Left lobe of liver (tissue), 2 donors: Measurements from ENCODE around the gene TESMIN. TPM values are rescaled to one million over a fixed set of nuclear protein-coding genes. Genes with fewer than 3 reads are reported as not detected.
A peak's percentile ranks its signal among the peaks of the same experiment; 100 is the strongest.

ENCODE experiments used
- ATAC-seq: fragments of 200-7000 bp; cut with Tn5 transposase; one replicate; pipeline ENCODE4 v1.9.1; 2020; ENCODE audit warnings: mild to moderate bottlenecking, moderate library complexity
- DNase-seq: peaks from one replicate; pipeline ENCODE4 v3.0.0-alpha.2; 2020; ENCODE audit warnings: low spot score
- total RNA-seq: library from RNA; stranded (reverse); gene quantifications from one replicate; pipeline ENCODE4 v1.2.1, GENCODE V29; 2021
- donor health status: DM: no; HTN: no; CAD: no; lungs with moderate emphysema.
- donor health status: DM: no; HTN: yes; CAD: no.

The TESMIN gene
- total RNA-seq, 1 donor from 2014 or later, result 0.70 TPM

DNA sequence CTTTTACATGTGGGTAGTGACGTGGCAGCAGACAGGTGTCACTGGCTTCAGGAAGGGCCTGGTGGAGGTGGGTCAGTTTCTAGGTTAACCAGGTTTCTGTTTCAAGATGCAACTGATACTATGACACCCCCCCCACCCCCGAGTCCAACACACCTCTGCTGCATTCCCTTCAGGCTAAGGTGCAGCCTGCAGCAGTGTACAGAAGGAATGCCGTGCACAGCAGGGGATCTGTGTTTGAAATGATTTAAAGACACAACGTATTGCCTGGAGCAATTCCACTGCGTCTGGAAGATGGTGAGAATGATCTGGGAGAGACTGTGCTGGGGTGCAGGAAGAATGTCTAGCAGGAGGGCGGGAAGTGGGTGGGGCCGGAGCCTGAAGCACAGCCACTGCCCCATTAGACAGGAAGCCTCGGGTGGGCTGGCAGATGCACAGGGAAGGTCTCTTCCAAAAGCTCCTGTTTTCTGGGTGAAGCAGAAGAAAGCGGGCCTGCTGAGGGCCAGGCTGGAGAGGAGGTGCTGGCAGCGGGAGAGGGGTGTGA lies 11.9 kb upstream of the TESMIN start:
- DNase-seq, result no peak

DNA sequence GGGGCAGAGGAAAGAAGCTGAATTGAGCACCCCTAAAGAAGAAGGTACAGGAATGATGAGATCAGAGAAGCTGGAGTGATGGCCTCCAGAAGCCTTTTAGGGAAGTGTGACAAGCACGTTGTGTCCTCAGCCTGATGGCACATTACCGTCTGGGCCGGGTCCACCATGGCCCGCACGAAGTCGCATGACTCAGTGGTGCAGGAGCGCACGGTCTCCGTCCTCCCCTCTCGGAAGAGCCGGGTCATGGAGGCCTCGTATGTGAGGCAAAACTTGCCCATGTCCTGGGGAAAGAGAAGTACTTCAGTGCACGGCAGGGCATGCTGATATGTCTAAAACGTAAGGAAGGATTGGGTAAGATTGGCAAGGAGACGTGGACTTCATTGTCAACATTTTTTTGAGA lies 11.2 kb upstream of the TESMIN start:
- ATAC-seq (no peak), DNase-seq (no peak)

More for the DNA sequence above, 11.9 kb upstream of the TESMIN start:
- ATAC-seq, result no peak

DNA sequence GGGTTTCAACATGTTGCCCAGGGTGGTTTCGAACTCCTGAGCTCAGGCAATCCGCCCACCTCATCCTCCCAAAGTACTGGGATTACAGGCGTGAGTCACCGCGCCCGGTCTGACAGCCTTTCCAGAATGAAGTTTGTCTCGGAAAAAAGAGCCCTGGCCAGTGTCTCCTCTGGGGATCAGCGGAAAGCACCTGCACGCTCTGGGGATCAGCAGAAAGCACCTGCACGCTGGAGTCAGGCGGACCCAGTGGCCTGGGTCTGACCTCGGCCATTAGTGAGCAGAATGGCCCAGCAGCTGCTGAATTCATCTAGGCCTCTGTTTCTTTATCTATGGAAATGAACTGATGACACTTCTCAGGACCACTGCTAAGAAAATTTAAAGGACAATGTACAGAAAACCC lies 10.5 kb upstream of the TESMIN start:
- ATAC-seq (no peak), DNase-seq (no peak)

DNA sequence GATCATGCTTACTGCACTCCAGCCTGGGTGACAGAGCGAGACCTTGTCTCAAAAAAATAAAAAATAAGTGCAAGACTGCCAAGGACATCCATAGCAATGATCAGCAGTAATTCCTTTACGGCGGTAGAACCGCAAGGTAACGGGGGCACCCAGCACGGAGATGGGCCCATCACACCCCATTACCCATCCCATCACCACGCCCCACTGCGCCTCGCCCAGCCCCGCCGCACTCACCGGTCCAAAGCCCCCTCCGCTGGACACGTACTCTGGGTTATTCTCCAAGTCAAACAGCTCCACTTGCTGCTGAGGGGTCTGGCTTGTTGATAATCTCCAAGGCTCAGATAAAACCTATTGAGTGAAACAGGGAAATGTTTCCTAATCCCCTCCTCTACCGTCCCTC lies 8.7 kb upstream of the TESMIN start:
- ATAC-seq, result no peak
- DNase-seq, result no peak

DNA sequence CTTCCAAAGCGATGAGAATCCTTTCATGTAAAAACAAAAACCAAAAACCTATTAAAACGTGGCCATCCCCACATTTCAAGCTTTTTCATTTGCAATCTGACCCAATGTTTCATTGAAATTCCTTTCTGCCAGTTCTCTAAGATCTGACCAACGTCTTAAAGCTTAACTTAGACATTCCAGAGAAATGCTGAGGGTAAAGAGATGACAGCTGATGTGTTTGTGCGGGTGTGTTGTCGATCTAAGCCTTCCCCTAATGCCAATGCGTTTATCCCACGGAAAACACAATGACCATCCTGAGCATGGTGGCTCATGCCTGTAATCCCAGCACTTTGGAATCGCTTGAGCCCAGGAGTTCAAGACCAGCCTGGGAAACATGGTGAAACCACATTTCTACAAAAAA lies 6.4 kb upstream of the TESMIN start:
- ATAC-seq, result no peak
- no peak for DNase-seq

DNA sequence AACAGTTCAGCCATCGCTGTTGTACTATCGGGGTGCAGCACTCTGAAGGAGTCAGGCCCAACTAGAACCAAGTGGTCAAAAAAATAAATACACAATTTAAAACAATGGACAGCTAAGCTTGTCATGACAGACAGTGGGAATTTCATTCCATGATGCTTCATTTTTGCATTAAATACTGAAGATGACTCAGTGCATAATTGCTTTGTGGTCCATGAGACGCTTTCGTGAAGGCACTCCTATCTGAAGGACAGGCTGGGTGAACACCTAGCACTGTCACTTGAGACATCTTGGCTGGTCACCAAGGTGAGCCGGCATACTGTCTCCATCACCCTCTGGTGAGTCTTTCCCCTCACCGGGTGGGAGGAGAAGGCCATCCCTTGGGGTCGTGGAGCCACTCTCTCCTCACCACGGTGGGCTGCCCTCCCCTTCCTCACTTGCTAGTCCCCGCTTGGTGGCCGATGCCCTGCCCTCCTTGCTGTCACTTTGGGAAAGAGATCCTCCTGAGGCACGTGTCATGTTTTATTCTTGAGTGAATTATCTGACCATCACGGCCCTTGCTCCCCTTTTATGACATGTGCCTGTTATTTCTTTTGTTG lies 4.9 kb upstream of the TESMIN start:
- ATAC-seq (no peak), DNase-seq (no peak)

DNA sequence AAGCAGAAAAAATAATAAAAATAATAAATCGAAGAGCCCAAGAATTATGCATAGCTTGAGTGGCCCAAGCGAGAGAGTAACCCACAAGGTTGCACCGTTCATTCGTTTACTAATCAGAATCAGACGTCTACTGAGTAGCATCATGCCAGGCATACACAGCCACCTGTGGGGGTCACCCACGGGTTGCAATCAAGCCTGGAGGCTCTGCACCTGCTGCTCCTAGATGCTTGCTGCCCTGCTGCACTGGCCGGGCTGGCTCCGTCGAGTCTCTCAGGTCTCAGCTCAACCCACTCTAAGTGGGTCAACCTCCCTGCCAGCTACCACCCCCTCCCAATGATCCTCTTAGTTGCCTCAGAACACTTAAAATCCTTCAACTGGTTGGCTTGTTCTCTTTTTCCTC lies 2.0 kb upstream of the TESMIN start:
- DNase-seq, result no peak
- no peak for ATAC-seq

DNA sequence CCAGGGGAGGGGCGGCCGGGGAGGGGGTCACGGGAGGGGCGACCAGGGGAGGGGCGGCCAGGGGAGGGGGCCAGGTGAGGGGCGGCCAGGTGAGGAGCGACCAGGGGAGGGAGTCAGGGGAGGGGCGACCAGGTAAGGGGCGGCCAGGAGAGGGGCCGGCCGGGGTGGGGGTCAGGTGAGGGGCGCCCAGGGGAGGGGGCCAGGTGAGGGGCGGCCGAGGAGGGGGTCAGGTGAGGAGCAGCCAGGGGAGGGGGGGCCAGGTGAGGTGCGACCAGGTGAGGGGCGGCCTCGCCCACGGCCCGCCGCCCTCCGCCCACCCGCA lies 355 bp downstream of the TESMIN start:
- no peak for DNase-seq
- no peak for ATAC-seq

DNA sequence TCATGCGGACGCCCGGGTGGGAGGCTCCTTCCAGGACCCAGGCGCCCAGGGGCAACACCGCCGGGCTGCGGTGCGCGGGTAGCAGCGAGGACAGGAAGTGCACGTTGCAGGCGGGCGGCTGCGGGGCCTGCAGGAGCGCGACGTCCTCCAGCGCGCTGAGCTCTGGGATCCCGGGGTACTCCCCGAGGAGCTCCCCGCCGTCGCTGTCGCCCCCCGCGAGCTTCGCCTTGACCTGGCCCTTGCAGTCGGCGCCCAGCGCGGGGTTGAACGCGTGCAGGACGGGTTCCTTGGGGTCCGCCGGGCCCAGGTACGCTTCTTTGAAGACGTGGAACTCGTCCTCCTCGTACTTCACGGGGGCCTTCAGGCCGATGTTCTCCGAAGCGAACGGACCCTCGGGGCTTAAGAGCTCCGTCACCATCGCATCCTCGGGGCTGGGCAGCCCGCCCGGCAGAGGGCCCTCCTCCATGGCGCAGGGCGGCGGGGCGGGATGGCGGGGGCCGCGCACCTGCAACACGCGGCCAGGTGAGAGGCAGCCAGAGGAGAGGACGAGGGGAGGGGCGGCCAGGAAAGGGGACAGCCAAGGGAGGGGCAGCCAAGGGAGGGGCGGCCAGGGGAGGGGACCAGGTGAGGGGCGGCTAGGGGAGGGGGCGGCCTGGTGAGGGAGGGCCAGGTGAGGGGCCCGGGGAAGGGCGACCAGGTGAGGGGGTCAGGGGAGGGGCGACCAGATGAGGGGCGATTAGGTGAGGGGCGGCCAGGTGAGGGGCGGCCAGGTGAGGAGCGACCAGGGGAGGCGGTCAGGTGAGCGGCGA lies 921 bp downstream of the TESMIN start:
- DNase-seq, result no peak
- ATAC-seq, result no peak

DNA sequence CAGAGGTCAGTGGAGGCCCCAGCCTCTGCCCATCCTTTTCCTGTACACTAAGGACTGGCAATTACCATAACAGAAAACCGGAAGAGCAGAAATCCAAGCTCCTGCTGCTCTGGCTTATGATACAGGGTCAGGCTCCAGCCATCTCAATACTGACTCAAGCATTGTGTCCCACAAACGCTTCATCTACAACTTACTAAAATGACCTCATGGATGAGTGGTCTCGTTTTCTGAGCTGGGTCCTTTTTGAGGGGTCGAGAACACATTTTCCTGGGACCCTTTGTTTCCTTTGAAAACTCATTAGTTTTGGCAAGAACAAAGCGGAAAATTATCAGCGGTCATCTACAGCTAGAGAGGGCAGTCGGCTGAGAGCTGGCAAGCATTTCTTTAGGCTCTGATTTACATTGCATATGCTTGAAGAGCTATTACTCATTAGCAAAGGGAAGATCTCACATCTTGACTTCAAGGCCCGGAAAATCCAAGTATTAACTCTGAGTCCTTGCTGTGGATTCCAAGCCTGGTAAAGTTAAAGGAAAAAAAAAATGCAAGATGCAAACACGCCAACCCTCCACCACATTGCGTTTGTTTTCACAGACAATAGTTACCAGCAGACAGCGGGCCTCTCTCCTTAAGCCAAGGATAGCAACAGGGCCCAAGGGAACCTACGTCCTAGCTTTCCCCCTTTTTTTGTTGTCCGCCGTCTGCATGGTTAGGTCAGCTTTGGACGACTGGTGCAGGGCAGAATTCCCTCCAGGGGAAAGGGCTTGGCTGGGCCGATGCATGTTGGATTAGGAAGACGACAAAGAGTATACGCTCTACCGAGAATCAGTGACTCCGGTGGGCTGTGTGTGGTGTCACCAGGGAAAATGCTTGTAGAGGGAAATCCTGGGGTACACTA lies 1.8 kb downstream of the TESMIN start:
- no peak for ATAC-seq
- no peak for DNase-seq

DNA sequence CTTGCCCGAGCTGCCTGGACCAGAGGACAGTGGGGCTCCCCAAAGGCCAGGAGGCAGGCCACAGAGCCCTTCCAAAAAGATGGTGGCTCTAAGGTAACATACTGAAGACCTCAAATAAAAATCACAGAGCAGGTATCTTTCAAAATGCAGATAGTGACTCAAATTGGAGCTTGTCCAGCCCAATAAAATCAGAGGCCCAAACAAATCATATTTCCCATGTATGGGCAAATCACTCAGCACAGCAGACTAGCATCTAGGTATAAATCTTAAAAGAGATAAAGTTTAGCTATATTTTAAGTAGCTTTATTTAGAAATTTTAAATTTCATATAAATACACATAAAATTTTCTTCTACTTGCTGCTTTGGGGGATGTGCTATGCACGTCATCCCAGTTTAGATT lies 3.3 kb downstream of the TESMIN start:
- no peak for DNase-seq
- no peak for ATAC-seq

DNA sequence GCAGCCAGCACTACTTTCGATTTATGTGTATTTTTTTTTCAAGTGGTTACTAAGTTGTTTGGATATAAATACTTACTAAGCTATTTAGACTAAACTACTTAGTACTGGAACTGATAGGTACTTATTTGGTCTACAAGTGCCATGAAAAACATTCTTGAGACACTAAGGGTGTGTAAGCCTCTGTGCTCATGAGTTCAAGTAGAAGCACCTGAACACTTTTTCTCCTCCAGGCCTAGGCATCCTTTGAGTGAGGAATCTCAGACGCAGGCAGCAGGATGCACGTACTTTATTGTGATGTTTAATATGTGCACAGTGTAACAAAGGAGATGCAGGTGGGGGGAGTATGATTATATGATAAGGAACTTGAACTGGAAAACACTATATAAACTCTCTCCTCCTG lies 7.8 kb downstream of the TESMIN start:
- ATAC-seq (no peak), DNase-seq (no peak)

DNA sequence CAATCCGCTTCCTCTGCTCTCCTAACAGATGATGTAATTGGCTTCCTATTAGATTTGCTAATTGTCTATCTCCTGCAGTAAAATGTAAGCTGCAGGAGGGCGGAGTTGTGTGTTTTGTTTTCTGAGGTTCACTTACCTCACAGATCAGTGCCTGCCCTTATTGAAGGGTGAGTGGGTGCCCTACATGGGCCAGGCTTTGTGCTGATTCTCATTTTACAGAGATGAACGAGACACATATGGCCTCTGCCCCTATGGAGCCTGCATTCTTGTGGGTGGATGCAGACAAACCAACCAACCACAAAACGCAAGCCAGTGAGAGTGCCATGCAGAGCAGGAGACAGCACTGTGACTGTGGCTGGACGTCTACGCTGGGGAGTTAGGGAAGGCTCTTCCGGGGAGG lies 9.9 kb downstream of the TESMIN start:
- DNase-seq (no peak), ATAC-seq (no peak)

DNA sequence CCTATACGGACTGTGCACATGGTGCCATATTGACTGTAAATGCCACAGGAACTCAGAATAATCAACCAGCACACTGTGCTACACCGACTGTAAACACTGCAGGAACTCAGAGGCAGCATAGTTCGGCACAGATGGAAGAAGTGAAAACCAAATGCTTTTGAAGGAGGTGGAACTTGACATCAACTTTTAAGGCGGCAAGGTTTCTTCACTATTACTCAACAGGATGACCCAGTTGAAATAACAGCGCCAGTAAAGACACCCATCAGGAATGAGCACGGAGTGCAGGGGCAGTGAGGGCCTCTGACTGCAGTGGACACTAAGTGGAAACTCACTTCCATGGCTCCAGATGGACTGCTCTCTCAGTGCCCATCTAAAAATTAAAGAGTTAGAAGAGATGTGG lies 15.7 kb downstream of the TESMIN start:
- ATAC-seq, result peak; percentile 13
- no peak for DNase-seq

DNA sequence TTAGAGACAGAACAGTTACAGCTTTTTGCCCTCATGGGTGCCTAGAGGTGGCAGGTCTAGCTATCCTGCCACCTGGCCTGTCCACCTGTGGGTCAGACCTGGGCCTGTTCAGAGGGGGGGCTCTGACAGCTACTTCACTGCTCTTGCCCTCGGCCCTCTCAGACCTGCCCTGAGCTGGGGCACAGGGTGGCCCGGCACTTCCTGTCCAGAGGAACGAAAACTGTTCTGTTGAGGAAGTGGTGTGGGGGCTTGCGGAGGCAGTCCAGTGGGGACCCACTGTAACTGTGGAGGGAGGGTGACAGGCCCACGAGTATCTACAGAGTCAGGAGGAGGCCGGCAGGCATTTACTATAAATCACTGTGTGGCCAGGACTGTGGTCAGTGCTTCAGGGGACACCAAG lies 16.2 kb downstream of the TESMIN start:
- no peak for DNase-seq
- ATAC-seq, result no peak

DNA sequence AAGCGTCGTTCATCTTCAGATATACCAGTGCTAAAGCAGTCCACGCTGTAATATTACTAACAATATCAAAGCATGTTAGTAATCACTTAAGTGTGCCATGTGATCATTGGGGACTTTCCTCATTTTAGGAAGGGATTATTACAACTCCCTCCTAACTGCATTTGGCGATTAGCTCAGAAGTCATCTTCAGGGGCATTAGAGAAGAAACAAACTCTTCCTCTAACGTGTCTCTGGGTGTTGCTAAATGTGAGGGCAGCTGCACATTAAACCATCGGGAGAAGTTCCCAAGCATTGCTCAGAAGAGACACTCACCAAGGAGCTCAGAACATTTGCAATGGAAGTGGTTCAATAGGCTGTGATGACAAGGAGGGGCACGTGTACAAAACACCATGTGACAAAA lies 17.2 kb downstream of the TESMIN start:
- ATAC-seq, result no peak
- DNase-seq, result no peak

DNA sequence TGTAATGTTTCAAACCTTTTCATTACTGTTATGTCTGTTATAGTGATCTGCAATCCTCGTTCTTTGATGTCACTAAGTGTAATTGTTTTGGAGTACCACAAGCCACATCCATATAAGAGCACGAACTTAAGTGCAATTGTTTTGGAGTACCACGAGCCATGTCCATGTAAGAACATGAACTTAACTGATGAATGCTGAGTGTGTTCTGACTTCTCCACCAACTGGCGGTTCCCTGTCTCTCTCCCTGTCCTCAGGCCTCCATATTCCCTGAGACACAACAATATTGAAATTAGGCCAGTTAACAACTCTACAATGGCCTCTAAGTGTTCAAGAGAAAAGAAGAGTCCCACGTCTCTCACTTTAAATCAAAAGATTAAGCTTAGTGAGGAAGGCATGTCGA lies 23.5 kb downstream of the TESMIN start:
- DNase-seq (no peak), ATAC-seq (no peak)

DNA sequence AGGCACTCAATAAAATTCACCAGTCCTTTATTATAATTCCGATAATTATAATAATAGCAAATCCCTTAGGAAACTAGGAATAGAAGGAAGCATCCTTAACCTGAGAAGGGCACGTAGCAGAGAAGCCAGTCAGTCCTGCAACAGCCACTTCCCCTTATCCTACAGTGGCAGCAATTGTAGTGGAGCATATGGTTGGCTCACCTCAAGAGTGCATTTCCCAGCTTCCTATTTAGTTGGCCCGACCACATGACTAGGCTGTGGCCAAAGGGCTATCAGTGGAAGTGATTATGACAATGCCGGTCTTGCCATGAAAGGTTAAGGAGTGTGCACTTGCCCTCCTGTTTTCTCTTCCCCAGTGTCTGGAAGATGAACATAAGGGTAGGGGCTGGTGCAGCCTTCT lies 27.0 kb downstream of the TESMIN start:
- ATAC-seq (no peak), DNase-seq (no peak)

DNA sequence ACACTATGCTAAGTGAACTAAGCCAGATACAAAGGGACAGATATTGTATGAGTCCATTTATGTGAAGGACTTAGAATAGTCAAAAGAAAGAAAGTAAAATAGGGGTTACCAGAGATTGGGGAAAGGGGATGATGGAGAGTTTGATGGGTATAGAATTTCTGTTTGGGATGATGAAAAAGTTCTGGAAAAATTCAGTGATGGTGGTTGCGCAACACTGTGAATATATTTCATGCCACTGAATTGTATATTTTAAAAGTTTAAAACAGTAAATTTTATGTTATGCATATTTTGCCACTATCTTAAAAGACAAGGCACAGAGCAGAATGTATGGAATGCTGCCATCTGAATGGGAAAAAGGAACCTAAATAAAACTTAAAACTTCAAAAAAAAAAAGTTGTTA lies 29.2 kb downstream of the TESMIN start:
- DNase-seq (no peak), ATAC-seq (no peak)

DNA sequence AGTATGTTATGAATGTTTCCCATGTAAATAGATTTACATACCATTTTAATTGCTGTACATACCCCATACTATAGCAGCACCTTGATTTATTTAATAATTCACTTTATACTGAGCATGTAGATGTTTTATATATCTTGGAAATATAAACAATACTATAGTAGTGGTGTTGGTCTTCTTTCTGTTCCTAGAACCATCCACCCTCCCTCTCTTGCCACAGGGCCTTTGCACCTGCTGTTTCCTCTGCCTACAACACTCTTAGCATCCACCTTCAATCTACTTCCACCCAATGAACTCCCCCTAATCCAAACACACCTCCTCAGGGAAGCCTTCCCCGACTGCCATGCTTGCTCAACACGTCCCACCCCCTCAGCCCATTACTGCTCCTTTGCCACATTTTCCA lies 30.2 kb downstream of the TESMIN start:
- ATAC-seq (no peak), DNase-seq (no peak)

DNA sequence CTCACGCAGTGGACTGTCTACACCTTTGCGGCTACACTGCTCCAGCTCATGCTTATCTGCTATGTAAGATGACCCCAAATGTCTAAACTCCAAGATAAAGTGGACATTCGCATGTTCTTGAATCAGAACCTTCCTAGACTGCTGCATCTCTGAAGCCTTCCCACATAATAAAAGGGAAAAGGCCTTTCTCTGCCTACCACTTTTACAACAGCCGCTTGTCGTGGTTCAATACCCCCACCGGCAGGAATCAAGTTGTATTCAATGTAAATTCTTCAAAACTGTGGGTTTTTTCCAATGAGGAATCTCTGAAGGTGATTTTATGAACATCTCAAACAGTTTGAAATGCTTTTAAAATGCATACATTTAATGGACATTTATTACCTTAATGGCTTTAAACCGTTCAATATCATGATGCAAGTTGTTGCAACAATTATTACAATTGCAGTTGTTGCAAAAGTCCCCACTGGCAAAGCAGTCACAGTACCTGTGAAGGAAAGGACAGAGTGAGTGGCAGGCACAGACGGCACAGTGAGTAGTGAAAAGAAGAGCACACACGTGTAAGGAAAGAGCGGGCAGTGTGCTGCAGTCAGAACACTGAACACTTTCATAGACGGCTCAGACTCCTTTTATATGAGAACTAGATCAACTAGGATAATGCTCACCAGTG lies 35.7 kb downstream of the TESMIN start:
- DNase-seq, result no peak
- no peak for ATAC-seq
